GM12878 (cell line): ENCODE measurements around the gene MAML3. TPM values are rescaled to one million over a fixed set of nuclear protein-coding genes. Genes with fewer than 3 reads are reported as not detected.

Experiments
- ATAC-seq: fragments of 200-7000 bp; cut with Tn5 transposase; 3 replicates; pipeline ENCODE4 v1.9.1; 2020; ENCODE audit warnings: mild to moderate bottlenecking, moderate library complexity
- BruUV-seq: library from RNA; stranded (reverse); fragments of 400-500 nt; replicated peaks from 2 replicates; lab custom pipeline; 2021; lab: Mats Ljungman, UMichigan
- CTCF ChIA-PET: fragments of 300-600 bp; sonication (Branson Sonifier 250); formaldehyde crosslinking; extraction: SDS; loops from one replicate; lab custom pipeline; 2021; ENCODE audit warnings: inconsistent platforms; lab: Yijun Ruan, JAX
- POLR2A ChIA-PET: fragments of 350-600 bp; formaldehyde crosslinking; extraction: SDS; loops from one replicate; lab custom pipeline; 2021; ENCODE audit warnings: inconsistent platforms; lab: Charles Lee
- RAD21 ChIA-PET: fragments of 300-600 bp; sonication (Branson Sonifier 250); formaldehyde crosslinking; loops from one replicate; lab custom pipeline; 2023; ENCODE audit warnings: antibody characterized with exemption; ENCODE audit not compliant: unreplicated experiment; lab: Charles Lee
- SMC1A ChIA-PET: fragments of 300-600 bp; sonication (Branson Sonifier 250); formaldehyde crosslinking; loops from one replicate; lab custom pipeline; 2023; ENCODE audit not compliant: unreplicated experiment, uncharacterized antibody; lab: Charles Lee
- DNase-seq: peaks from one replicate; pipeline ENCODE4 v3.0.0-alpha.2; 2011; ENCODE audit warnings: low read depth, low spot score
- FAIRE-seq: peaks from 3 replicates; lab custom pipeline; 2011; peaks lifted over from hg19 to GRCh38; lab: Jason Lieb, UNC
- H2AFZ ChIP-seq: 2 replicates; pipeline ENCODE4 v1.6.0; 2011; ENCODE audit warnings: low read depth, low read length, control low read depth; ENCODE audit not compliant: control insufficient read depth
- H3K27ac ChIP-seq: 2 replicates; pipeline ENCODE4 v1.5.1; 2011; ENCODE audit warnings: control low read depth; ENCODE audit not compliant: control insufficient read depth, insufficient read depth
- H3K27me3 ChIP-seq, 2 experiments: replicated peaks in 1 of 2; 2 replicates each; pipeline versions ENCODE4 v1.6.0 to v1.6.1; 2011; ENCODE audit warnings: low read length in 1 of 2; ENCODE audit not compliant: control insufficient read depth in 2 of 2, insufficient read depth in 2 of 2
- H3K36me3 ChIP-seq, 2 experiments: 2 replicates each; pipeline ENCODE4 v1.5.1; 2011; ENCODE audit warnings: low read length in 1 of 2; ENCODE audit not compliant: control insufficient read depth in 2 of 2, insufficient read depth in 2 of 2
- H3K4me1 ChIP-seq: 2 replicates; pipeline ENCODE4 v1.6.1; 2011; ENCODE audit warnings: mild to moderate bottlenecking, low read length, moderate library complexity, mixed read lengths; ENCODE audit not compliant: control insufficient read depth, insufficient read depth
- H3K4me2 ChIP-seq: 2 replicates; pipeline ENCODE4 v1.6.0; 2011; ENCODE audit warnings: control low read depth; ENCODE audit not compliant: control insufficient read depth, insufficient read depth
- H3K4me3 ChIP-seq: fragments of 200-600 bp; sonication (generic); 2 replicates; pipeline ENCODE4 v1.5.1; 2016
- H3K79me2 ChIP-seq: 2 replicates; pipeline ENCODE4 v1.6.0; 2011; ENCODE audit warnings: low read length; ENCODE audit not compliant: control insufficient read depth, insufficient read depth
- H3K9ac ChIP-seq: 2 replicates; pipeline ENCODE4 v1.8.0; 2011; ENCODE audit warnings: low read length, control low read depth, mixed read lengths; ENCODE audit not compliant: control insufficient read depth, insufficient read depth
- H3K9me3 ChIP-seq: replicated peaks from 3 replicates; pipeline ENCODE4 v1.5.1; 2011; ENCODE audit warnings: mild to moderate bottlenecking, low read length; ENCODE audit not compliant: control insufficient read depth, insufficient read depth
- H4K20me1 ChIP-seq: 2 replicates; pipeline ENCODE4 v1.6.0; 2011; ENCODE audit not compliant: control insufficient read depth, insufficient read depth
- ASH2L ChIP-seq: fragments of 300-600, 200-600 bp; sonication (generic); IDR thresholded peaks from 2 replicates; pipeline ENCODE4 v1.6.1; 2017; ENCODE audit warnings: low read depth, mild to moderate bottlenecking, borderline replicate concordance
- BRCA1 ChIP-seq: IDR thresholded peaks from 2 replicates; pipeline ENCODE4 v1.6.1; 2011; ENCODE audit warnings: low read depth, low read length, improper control_type of control experiment
- CBFB ChIP-seq: IDR thresholded peaks from 2 replicates; pipeline ENCODE4 v1.6.1; 2016; ENCODE audit warnings: antibody characterized with exemption, low read depth
- EED ChIP-seq: sonication (generic); IDR thresholded peaks from 2 replicates; pipeline ENCODE4 v1.6.1; 2016; ENCODE audit warnings: antibody characterized with exemption, low read depth
- ESRRA ChIP-seq: IDR thresholded peaks from 2 replicates; pipeline ENCODE4 v1.6.1; 2012; ENCODE audit warnings: mild to moderate bottlenecking, low read length, improper control_type of control experiment
- FOXM1 ChIP-seq: IDR thresholded peaks from 2 replicates; pipeline ENCODE4 v1.6.1; 2012; ENCODE audit warnings: low read depth, mild to moderate bottlenecking, inconsistent platforms, low read length, moderate library complexity
- JUND ChIP-seq: IDR thresholded peaks from 2 replicates; pipeline ENCODE4 v1.6.1; 2012; ENCODE audit warnings: low read depth, mild to moderate bottlenecking, low read length, improper control_type of control experiment, moderate library complexity
- KDM1A ChIP-seq: fragments of 200-600 bp; sonication (generic); IDR thresholded peaks from 2 replicates; pipeline ENCODE4 v1.6.1; 2016; ENCODE audit warnings: borderline replicate concordance
- KLF5 ChIP-seq: fragments of 450-650 bp; IDR thresholded peaks from 2 replicates; pipeline ENCODE4 v1.6.1; 2014; ENCODE audit warnings: mild to moderate bottlenecking; ENCODE audit not compliant: partially characterized antibody
- NR2F1 ChIP-seq: fragments of 450-650 bp; conservative IDR thresholded peaks from 2 replicates; pipeline ENCODE4 v1.6.1; 2017; ENCODE audit warnings: mild to moderate bottlenecking
- PAX8 ChIP-seq: fragments of 450-650 bp; IDR thresholded peaks from 2 replicates; pipeline ENCODE4 v1.6.1; 2017; ENCODE audit warnings: mild to moderate bottlenecking, moderate library complexity
- SMAD1 ChIP-seq: fragments of 450-650 bp; IDR thresholded peaks from 2 replicates; pipeline ENCODE4 v1.6.1; 2018; ENCODE audit warnings: mild to moderate bottlenecking, low read depth; ENCODE audit not compliant: partially characterized antibody
- SUZ12 ChIP-seq: fragments of 200-600 bp; sonication (generic); IDR thresholded peaks from one replicate; pipeline ENCODE4 v1.6.1; 2018; ENCODE audit warnings: antibody characterized with exemption, mild to moderate bottlenecking; ENCODE audit not compliant: unreplicated experiment
- WGBS: methylation state at CpG from one replicate; pipeline ENCODE4 v1.1.6; 2016; ENCODE audit warnings: low lambda C conversion rate; ENCODE audit not compliant: insufficient replicate concordance, insufficient coverage; ENCODE audit errors: missing lambda C conversion rate; 5-methylcytosine and 5-hydroxymethylcytosine counted together
- in situ Hi-C: fragments of 300-500 bp; cut with MboI; formaldehyde crosslinking; loops from 9 replicates; pipeline ENCODE4 v1.14.3; 2018; ENCODE audit warnings: mixed read lengths
- intact Hi-C: fragments of 100-400 bp; cut with micrococcal nuclease; formaldehyde crosslinking; loops from one replicate; pipeline ENCODE4 v1.14.2; 2022; ENCODE audit not compliant: unreplicated experiment
- polyA plus RNA-seq, 11 experiments: library from polyadenylated mRNA; depleted of rRNA in 4 of 11; unstranded in 6 of 11; stranded (reverse) in 5 of 11; fragments of >200 nt; fragmentation: Nextera tagmentation in 4 of 11; fragmentation: Illumina TruSeq in 1 of 11; extraction: Ambion mirVana in 4 of 11; extraction: Trizol in 1 of 11; gene quantifications; 1 replicate in 1 of 11; 2 replicates in 10 of 11; pipeline versions ENCODE4 v1.2.1 to v1.2.3, GENCODE V29; 2011 to 2016; ENCODE audit warnings: inconsistent platforms in 2 of 11, missing spikeins in 2 of 11, low read depth in 1 of 11
- total RNA-seq, 4 experiments: library from RNA; depleted of rRNA in 3 of 4; stranded (reverse); fragments of >200 nt in 3 of 4; fragmentation: Illumina TruSeq in 1 of 4; extraction: Trizol in 1 of 4; gene quantifications; 2 replicates each; pipeline versions ENCODE4 v1.2.1 to v1.2.3, GENCODE V29; 2013 to 2021

Gene MAML3
- total and polyA plus RNA-seq, 10 of the 15 experiments (the other 5 are each of a cell fraction or from before 2014, with no cell fraction given) = under 0.01 to 0.53 (median 0.06) TPM; not detected in 2

DNA sequence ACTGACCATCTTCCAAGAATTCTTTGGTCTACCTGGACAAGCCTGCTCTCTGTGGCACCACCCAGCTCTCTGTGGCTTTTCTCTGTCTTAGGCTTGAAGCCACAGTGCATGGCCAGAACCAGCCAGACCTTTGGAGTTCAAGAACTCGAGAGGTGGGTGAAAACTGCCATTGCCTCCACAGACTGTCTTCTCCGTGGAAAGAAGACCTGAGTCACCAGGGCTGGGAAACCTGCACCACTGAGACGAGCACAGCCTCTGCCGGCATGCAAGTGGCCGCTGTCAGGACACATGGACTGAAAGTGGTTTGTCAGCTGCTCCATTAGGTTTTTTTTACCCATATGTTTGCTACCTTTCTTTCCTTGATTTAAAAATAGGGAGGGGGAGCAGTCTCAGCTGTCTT, 413.9 kb downstream of the MAML3 start:
- WGBS = 30% methylated on average over 5 of the region's 5 CpGs
- intact Hi-C loops = no loop called here
- POLR2A ChIA-PET = no interaction called here
- no TSS peak for BruUV-seq
- Histone ChIP-seq H3K9me3 (no peaks in the 10 kb centered on the region), H2AFZ (no peak overlapping the region), H3K27ac (no peak overlapping the region), H3K9ac (no peak overlapping the region), H3K4me3 (no peak overlapping the region), H3K36me3 (no peaks in the 10 kb centered on the region), H3K4me1 (no peaks in the 10 kb centered on the region), H3K27me3 (peaks cover 2 to 12% of the 10 kb centered on the region in 2 experiments; a peak in 3 of 4 replicates), H4K20me1 (no peaks in the 10 kb centered on the region), H3K4me2 (no peak overlapping the region), H3K79me2 (no peaks in the 10 kb centered on the region)
- CTCF ChIA-PET = no interaction called here
- SMC1A ChIA-PET = interaction anchor here (0.7 kb wide), 1 partner anchor 28 kb away, joined by 3 read pairs; no protein-coding TSS in a partner anchor
- TF ChIP-seq CBFB = no peak
- no peak for TF ChIP-seq SMAD1
- TF ChIP-seq SUZ12 = no peak
- no peak for TF ChIP-seq NR2F1
- TF ChIP-seq KDM1A = no peak
- TF ChIP-seq ESRRA = no peak
- no peak for TF ChIP-seq ASH2L
- TF ChIP-seq FOXM1 = no peak
- no peak for TF ChIP-seq KLF5
- TF ChIP-seq JUND = no peak
- no peak for TF ChIP-seq EED
- TF ChIP-seq PAX8 = no peak
- no peak for TF ChIP-seq BRCA1
- no peak for DNase-seq
- in situ Hi-C loops = no loop called here
- ATAC-seq = no peak
- FAIRE-seq = no peak
- RAD21 ChIA-PET = no interaction called here
